Measurements from ENCODE around the gene AACS.

- TF ChIP-seq RXRA (IDR thresholded peaks at IDR 0.05) (no peak), CTCF (IDR thresholded peaks at IDR 0.05; ENCODE audit: low read depth, low read length, missing input control) (no peak), MAX (IDR thresholded peaks at IDR 0.05) (no peak), RAD21 (IDR thresholded peaks at IDR 0.05) (no peak), REST (IDR thresholded peaks at IDR 0.05) (no peak), TAF1 (conservative IDR thresholded peaks at IDR 0.05) (no peak), SP1 (IDR thresholded peaks at IDR 0.05) (no peak), EGR1 (IDR thresholded peaks at IDR 0.05; ENCODE audit: low read depth in 2 of 2) (no peak), YY1 (IDR thresholded peaks at IDR 0.05) (no peak), JUND (IDR thresholded peaks at IDR 0.05) (no peak), GABPA (IDR thresholded peaks at IDR 0.05 in 1 of 2, conservative IDR thresholded peaks at IDR 0.05 in 1 of 2) (no peak), ATF3 (IDR thresholded peaks at IDR 0.05) (no peak), ZBTB33 (IDR thresholded peaks at IDR 0.05) (no peak), FOXA1 (IDR thresholded peaks at IDR 0.05) (no peak)
Observed at GRCh38 chr12:125151284-125151683, 86.0 kb downstream of the AACS start.
